Left hindlimb (tissue), 1 donor: ENCODE data around the gene SPOCK2.

Experiments
- DNase-seq: peaks from one replicate; pipeline ENCODE4 v3.0.0-alpha.2; 2018

Gene SPOCK2

GRCh38 chr10:72068901-72069446 lies 19.4 kb downstream of the SPOCK2 start:
- no peak for DNase-seq

- no peak for DNase-seq
These were observed 20.1 kb downstream of the SPOCK2 start for GRCh38 chr10:72068126-72068765.

GRCh38 chr10:72067463-72068125 lies 20.8 kb downstream of the SPOCK2 start:
- DNase-seq = no peak

- DNase-seq = no peak
These were observed 21.8 kb downstream of the SPOCK2 start for GRCh38 chr10:72066318-72067284.

GRCh38 chr10:72065439-72066025 lies 22.8 kb downstream of the SPOCK2 start:
- DNase-seq = no peak

GRCh38 chr10:72063703-72064391 lies 24.5 kb downstream of the SPOCK2 start:
- DNase-seq = no peak

GRCh38 chr10:72062832-72063702 lies 25.3 kb downstream of the SPOCK2 start:
- no peak for DNase-seq

GRCh38 chr10:72062382-72062781 lies 26.0 kb downstream of the SPOCK2 start:
- no peak for DNase-seq

- DNase-seq = no peak
These were observed 26.4 kb downstream of the SPOCK2 start for GRCh38 chr10:72061930-72062329.

GRCh38 chr10:72061491-72061890 lies 26.9 kb downstream of the SPOCK2 start:
- DNase-seq = no peak

GRCh38 chr10:72059843-72060822 lies 28.2 kb downstream of the SPOCK2 start:
- no peak for DNase-seq

GRCh38 chr10:72058989-72059842 lies 29.1 kb downstream of the SPOCK2 start:
- DNase-seq = no peak

- DNase-seq = no peak
These were observed 29.9 kb downstream of the SPOCK2 start for GRCh38 chr10:72058347-72058898.

GRCh38 chr10:72056932-72057751 lies 31.2 kb downstream of the SPOCK2 start:
- DNase-seq = no peak

GRCh38 chr10:72056113-72056512 lies 32.2 kb downstream of the SPOCK2 start:
- DNase-seq = no peak

GRCh38 chr10:72053690-72054089 lies 34.7 kb downstream of the SPOCK2 start:
- no peak for DNase-seq

- no peak for DNase-seq
These were observed 37.5 kb downstream of the SPOCK2 start for GRCh38 chr10:72050873-72051272.
